B cell (primary cell): ENCODE data around the gene SLC6A6. TPM values are rescaled to one million over a fixed set of nuclear protein-coding genes. Genes with fewer than 3 reads are reported as not detected.

ENCODE experiments used
- ATAC-seq: fragments of 200-7000 bp; cut with Tn5 transposase; one replicate; pipeline ENCODE4 v1.10.0; 2021; ENCODE audit warnings: low read depth, mild to moderate bottlenecking, moderate number of reproducible peaks, moderate library complexity
- CTCF ChIA-PET: fragments of 350-600 bp; sonication (Branson Sonifier 250); formaldehyde crosslinking; loops from one replicate; lab custom pipeline; 2021; ENCODE audit warnings: antibody characterized with exemption, inconsistent platforms; lab: Charles Lee
- POLR2A ChIA-PET: fragments of 350-600 bp; sonication (Branson Sonifier 250); formaldehyde crosslinking; loops from one replicate; lab custom pipeline; 2021; ENCODE audit warnings: antibody characterized with exemption; lab: Charles Lee
- DNase-seq: peaks from one replicate; pipeline ENCODE4 v3.0.0; 2013
- H2AFZ ChIP-seq: 2 replicates; pipeline ENCODE4 v1.6.1; 2012; ENCODE audit warnings: mild to moderate bottlenecking, low read depth, low read length; ENCODE audit not compliant: insufficient read depth, poor library complexity, severe bottlenecking
- H3K27ac ChIP-seq, 2 donors: 1 replicate in 1 of 2; 2 replicates in 1 of 2; pipeline ENCODE4 v1.5.1; 2012 to 2013; ENCODE audit warnings: low read length in 2 of 2, mild to moderate bottlenecking in 2 of 2, moderate library complexity in 1 of 2
- H3K27me3 ChIP-seq, 4 experiments: fragments of 200-600 bp in 1 of 4; sonication (generic) in 1 of 4; replicated peaks in 1 of 4; 1 replicate in 2 of 4; 2 replicates in 2 of 4; pipeline versions ENCODE4 v1.6.1 to v1.7.0; 2013 to 2016; ENCODE audit warnings: low read length in 3 of 4, mild to moderate bottlenecking in 2 of 4, mixed read lengths in 1 of 4, moderate library complexity in 1 of 4; ENCODE audit not compliant: insufficient read depth in 4 of 4, control insufficient read depth in 3 of 4; ENCODE audit errors: control extremely low read depth in 1 of 4
- H3K36me3 ChIP-seq, 2 experiments: replicated peaks in 1 of 2; 1 replicate in 1 of 2; 2 replicates in 1 of 2; pipeline versions ENCODE4 v1.6.1 to v1.7.1; 2013; ENCODE audit warnings: low read length in 1 of 2; ENCODE audit not compliant: insufficient read depth in 2 of 2, control insufficient read depth in 1 of 2; ENCODE audit errors: control extremely low read depth in 1 of 2, extremely low read depth in 1 of 2
- H3K4me1 ChIP-seq, 2 donors: fragments of 200-600 bp in 1 of 2; sonication (generic) in 1 of 2; 1 replicate in 1 of 2; 2 replicates in 1 of 2; pipeline versions ENCODE4 v1.5.1 to v1.6.1; 2013 to 2017; ENCODE audit warnings: low read length in 2 of 2; ENCODE audit not compliant: control insufficient read depth in 2 of 2, insufficient read depth in 2 of 2
- H3K4me2 ChIP-seq: replicated peaks from 2 replicates; pipeline ENCODE3; 2012; ENCODE audit warnings: mild to moderate bottlenecking, low read depth, low read length; ENCODE audit not compliant: poor library complexity, severe bottlenecking
- H3K4me3 ChIP-seq, 5 experiments: fragments of 200-600 bp in 1 of 5; sonication (generic) in 1 of 5; 1 replicate in 3 of 5; 2 replicates in 2 of 5; pipeline versions ENCODE4 v1.5.1 to v1.7.0; 2011 to 2016; ENCODE audit warnings: low read length in 4 of 5, mild to moderate bottlenecking in 4 of 5, low read depth in 2 of 5, control low read depth in 1 of 5, moderate library complexity in 1 of 5; ENCODE audit not compliant: insufficient read depth in 1 of 5; ENCODE audit errors: control extremely low read depth in 1 of 5, extremely low read depth in 1 of 5
- H3K79me2 ChIP-seq: fragments of 200-600 bp; sonication (generic); one replicate; pipeline ENCODE4 v1.6.0; 2016; ENCODE audit warnings: low read length; ENCODE audit not compliant: control insufficient read depth, insufficient read depth
- H3K9ac ChIP-seq: fragments of 200-600 bp; sonication (generic); 2 replicates; pipeline ENCODE4 v1.6.1; 2017; ENCODE audit warnings: mild to moderate bottlenecking, low read length, moderate library complexity
- H3K9me3 ChIP-seq, 3 donors: one replicate each; pipeline versions ENCODE4 v1.6.1 to v1.7.1; 2013; ENCODE audit warnings: low read length in 2 of 3; ENCODE audit not compliant: control insufficient read depth in 2 of 3, insufficient read depth in 1 of 3; ENCODE audit errors: control extremely low read depth in 1 of 3
- H4K20me1 ChIP-seq: 2 replicates; pipeline ENCODE4 v1.6.0; 2012; ENCODE audit warnings: mild to moderate bottlenecking, low read length; ENCODE audit not compliant: insufficient read depth, control insufficient read depth, poor library complexity, severe bottlenecking
- H3K27ac Mint-ChIP-seq: one replicate; pipeline ENCODE4 v1.8.0; 2021; ENCODE audit warnings: mixed read lengths
- H3K27me3 Mint-ChIP-seq: one replicate; pipeline ENCODE4 v1.8.0; 2021; ENCODE audit warnings: mixed read lengths
- H3K4me1 Mint-ChIP-seq: one replicate; pipeline ENCODE4 v1.8.0; 2021; ENCODE audit warnings: mixed read lengths
- H3K4me3 Mint-ChIP-seq: one replicate; pipeline ENCODE4 v1.8.0; 2021; ENCODE audit warnings: mixed read lengths
- H3K9me3 Mint-ChIP-seq: one replicate; pipeline ENCODE4 v1.8.0; 2022; ENCODE audit warnings: mixed read lengths; ENCODE audit not compliant: insufficient read depth
- EZH2 ChIP-seq: IDR thresholded peaks from 2 replicates; pipeline ENCODE4 v1.6.1; 2012; ENCODE audit warnings: borderline replicate concordance, low read depth, mild to moderate bottlenecking, moderate library complexity, low read length; ENCODE audit not compliant: insufficient read depth, poor library complexity, severe bottlenecking
- WGBS: methylation state at CpG from one replicate; pipeline ENCODE4 v1.1.5; 2013; ENCODE audit warnings: missing lambda C conversion rate; ENCODE audit not compliant: insufficient coverage; 5-methylcytosine and 5-hydroxymethylcytosine counted together
- intact Hi-C: fragments of 100-400 bp; cut with micrococcal nuclease; formaldehyde crosslinking; loops from one replicate; pipeline ENCODE4 v1.10.0; 2022
- polyA plus RNA-seq: library from polyadenylated mRNA; depleted of rRNA; stranded (reverse); fragments of >200 nt; gene quantifications from 2 replicates; pipeline ENCODE4 v1.2.3, GENCODE V29; 2012
- total RNA-seq, 2 donors: library from RNA; stranded (reverse); fragments of 120-200 nt in 1 of 2; gene quantifications; 1 replicate in 1 of 2; 2 replicates in 1 of 2; pipeline versions ENCODE4 v1.2.3 to v1.2.4, GENCODE V29; 2013 to 2022
- TF ChIP-seq, protein P1 (sequence below): fragments of 200-600 bp; IDR thresholded peaks from one replicate; pipeline ENCODE4 v1.8.0; 2022; ENCODE audit warnings: antibody characterized with exemption, mild to moderate bottlenecking

Gene SLC6A6
- total and polyA plus RNA-seq, 2 donors (not counting 1 experiment from before 2014, with no cell fraction given): 34.2 to 48.7 TPM

- no peaks in the 10 kb centered on the region for H3K9me3 Mint-ChIP-seq
- ChIA-PET CTCF (interaction anchor here (1.0 to 2.7 kb wide), 4 partner anchors 22 to 179 kb away, joined by 3 to 11 read pairs (median 6); no protein-coding TSS in a partner anchor), POLR2A (no interaction called here)
- H3K4me3 ChIP-seq: no peak overlapping the region
- peaks cover 43% of the 10 kb centered on the region for H3K4me1 Mint-ChIP-seq
- no peak for ATAC-seq
- TF ChIP-seq, protein P1, sequence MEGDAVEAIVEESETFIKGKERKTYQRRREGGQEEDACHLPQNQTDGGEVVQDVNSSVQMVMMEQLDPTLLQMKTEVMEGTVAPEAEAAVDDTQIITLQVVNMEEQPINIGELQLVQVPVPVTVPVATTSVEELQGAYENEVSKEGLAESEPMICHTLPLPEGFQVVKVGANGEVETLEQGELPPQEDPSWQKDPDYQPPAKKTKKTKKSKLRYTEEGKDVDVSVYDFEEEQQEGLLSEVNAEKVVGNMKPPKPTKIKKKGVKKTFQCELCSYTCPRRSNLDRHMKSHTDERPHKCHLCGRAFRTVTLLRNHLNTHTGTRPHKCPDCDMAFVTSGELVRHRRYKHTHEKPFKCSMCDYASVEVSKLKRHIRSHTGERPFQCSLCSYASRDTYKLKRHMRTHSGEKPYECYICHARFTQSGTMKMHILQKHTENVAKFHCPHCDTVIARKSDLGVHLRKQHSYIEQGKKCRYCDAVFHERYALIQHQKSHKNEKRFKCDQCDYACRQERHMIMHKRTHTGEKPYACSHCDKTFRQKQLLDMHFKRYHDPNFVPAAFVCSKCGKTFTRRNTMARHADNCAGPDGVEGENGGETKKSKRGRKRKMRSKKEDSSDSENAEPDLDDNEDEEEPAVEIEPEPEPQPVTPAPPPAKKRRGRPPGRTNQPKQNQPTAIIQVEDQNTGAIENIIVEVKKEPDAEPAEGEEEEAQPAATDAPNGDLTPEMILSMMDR: no peak
- TF ChIP-seq EZH2: no peak
- peaks cover 39% of the 10 kb centered on the region for H4K20me1 ChIP-seq
- peak overlapping the region; percentile 63 for H3K27ac Mint-ChIP-seq
- intact Hi-C loops: no loop called here
- peak overlapping the region; percentile 58 for H3K4me2 ChIP-seq
- peaks cover 68% of the 10 kb centered on the region for H3K79me2 ChIP-seq
- peak overlapping the region; percentile 3 for H2AFZ ChIP-seq
- peaks cover 0 to 14% of the 10 kb centered on the region in 2 experiments for H3K36me3 ChIP-seq
- H3K9me3 ChIP-seq: no peaks in the 10 kb centered on the region
- peak overlapping the region; percentile 62 for H3K4me3 Mint-ChIP-seq
- H3K27me3 Mint-ChIP-seq: no peaks in the 10 kb centered on the region
- 38% methylated on average over 12 of the region's 13 CpGs for WGBS
- H3K27me3 ChIP-seq: no peaks in the 10 kb centered on the region
- H3K9ac ChIP-seq: no peak overlapping the region
- H3K4me1 ChIP-seq: peaks cover 19 to 39% of the 10 kb centered on the region in 2 donors
- DNase-seq: no peak
- H3K27ac ChIP-seq: no peak overlapping the region
Observed at GRCh38 chr3:14439501-14440167, 37.2 kb downstream of the SLC6A6 start.

DNA sequence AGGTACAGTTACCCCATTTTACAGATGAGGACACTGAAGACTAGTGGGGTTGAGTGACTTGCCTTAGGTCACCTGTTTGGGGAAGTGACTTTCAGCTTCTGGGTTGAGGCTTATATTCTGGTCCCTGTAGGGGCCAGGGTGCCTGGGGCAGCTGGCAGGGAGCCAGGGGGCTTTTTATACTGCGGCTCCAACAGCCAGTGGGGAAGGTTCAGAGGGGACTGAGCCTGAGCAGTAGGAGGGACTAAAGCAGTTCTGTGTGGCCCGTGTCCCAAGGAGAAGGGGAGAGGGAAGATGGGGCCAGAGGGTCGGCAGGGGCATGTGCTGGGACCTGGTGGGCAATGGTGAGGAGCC lies 37.7 kb downstream of the SLC6A6 start:
- no peak overlapping the region for H3K4me3 ChIP-seq
- Mint-ChIP-seq H3K27ac (peak overlapping the region; percentile 55), H3K4me1 (peaks cover 39% of the 10 kb centered on the region), H3K9me3 (no peaks in the 10 kb centered on the region), H3K27me3 (no peaks in the 10 kb centered on the region), H3K4me3 (no peak overlapping the region)
- peak; percentile 58 for ATAC-seq
- no peak overlapping the region for H2AFZ ChIP-seq
- peaks cover 63% of the 10 kb centered on the region for H3K79me2 ChIP-seq
- TF ChIP-seq, protein P1: no peak
- TF ChIP-seq EZH2: no peak
- no peaks in the 10 kb centered on the region for H3K27me3 ChIP-seq
- WGBS: 52% methylated on average over 3 of the region's 3 CpGs
- peaks cover 39% of the 10 kb centered on the region for H4K20me1 ChIP-seq
- H3K4me2 ChIP-seq: peak overlapping the region; percentile 58
- no peak for DNase-seq
- H3K27ac ChIP-seq: no peak overlapping the region
- peaks cover 14 to 34% of the 10 kb centered on the region in 2 donors for H3K4me1 ChIP-seq
- POLR2A ChIA-PET: no interaction called here
- no peak overlapping the region for H3K9ac ChIP-seq
- peaks cover 0 to 14% of the 10 kb centered on the region in 2 experiments for H3K36me3 ChIP-seq
- no peaks in the 10 kb centered on the region for H3K9me3 ChIP-seq
- CTCF ChIA-PET: interaction anchor here (2.2 kb wide), 1 partner anchor 22 kb away, joined by 10 read pairs; no protein-coding TSS in a partner anchor
- intact Hi-C loops: no loop called here
